GM08714 (cell line): Measurements from ENCODE around the gene RPTOR.

Experiments
- H3K4me3 ChIP-seq: fragments of 200-500 bp; sonication (Bioruptor generic); 2 replicates; pipeline ENCODE4 v1.5.1; 2014; ENCODE audit warnings: mild to moderate bottlenecking, low read length, inconsistent platforms
- ZNF274 ChIP-seq: IDR thresholded peaks from 2 replicates; pipeline ENCODE4 v1.6.1; 2012; ENCODE audit warnings: mild to moderate bottlenecking, low read depth, low read length

Gene RPTOR

GRCh38 chr17:80953471-80954315, 409.1 kb downstream of the RPTOR start:
- H3K4me3 ChIP-seq = no peak overlapping the region
- no peak for TF ChIP-seq ZNF274

- TF ChIP-seq ZNF274 = no peak
Measured at GRCh38 chr17:80955078-80955477, 410.4 kb downstream of the RPTOR start.

GRCh38 chr17:80955671-80956280, 411.1 kb downstream of the RPTOR start:
- H3K4me3 ChIP-seq = no peak overlapping the region

More at GRCh38 chr17:80955078-80955477, 410.4 kb downstream of the RPTOR start:
- no peak overlapping the region for H3K4me3 ChIP-seq

GRCh38 chr17:80956321-80957190, 411.9 kb downstream of the RPTOR start:
- H3K4me3 ChIP-seq = no peak overlapping the region

More at GRCh38 chr17:80955671-80956280, 411.1 kb downstream of the RPTOR start:
- no peak for TF ChIP-seq ZNF274

GRCh38 chr17:80957461-80957941, 412.9 kb downstream of the RPTOR start:
- no peak for TF ChIP-seq ZNF274
- H3K4me3 ChIP-seq = no peak overlapping the region

More at GRCh38 chr17:80956321-80957190, 411.9 kb downstream of the RPTOR start:
- no peak for TF ChIP-seq ZNF274

GRCh38 chr17:80959330-80960036, 414.8 kb downstream of the RPTOR start:
- TF ChIP-seq ZNF274 = no peak
- H3K4me3 ChIP-seq = no peak overlapping the region

GRCh38 chr17:80960037-80960796, 415.6 kb downstream of the RPTOR start:
- no peak overlapping the region for H3K4me3 ChIP-seq
- TF ChIP-seq ZNF274 = no peak

GRCh38 chr17:80960797-80961452, 416.3 kb downstream of the RPTOR start:
- no peak for TF ChIP-seq ZNF274
- H3K4me3 ChIP-seq = no peak overlapping the region

- TF ChIP-seq ZNF274 = no peak
- no peak overlapping the region for H3K4me3 ChIP-seq
Measured at GRCh38 chr17:80961541-80962330, 417.1 kb downstream of the RPTOR start.

- no peak overlapping the region for H3K4me3 ChIP-seq
- TF ChIP-seq ZNF274 = no peak
Measured at GRCh38 chr17:80962356-80963329, 418.0 kb downstream of the RPTOR start.
